Aorta (tissue), 5 donors: Measurements from ENCODE around the gene S100A12. TPM values are rescaled to one million over a fixed set of nuclear protein-coding genes. Genes with fewer than 3 reads are reported as not detected.
"Not testable (repeated sequence)": the region's sequence is repeated elsewhere in the genome, so short reads cannot be mapped to it uniquely, and the experiment has no call there.

Experiments
- ATAC-seq: fragments of 200-7000 bp; cut with Tn5 transposase; one replicate; pipeline ENCODE4 v1.9.1; 2022; ENCODE audit warnings: moderate library complexity; ENCODE audit not compliant: low FRiP score
- DNase-seq, 2 donors: peaks; one replicate each; pipeline ENCODE4 v3.0.0-alpha.2; 2020
- H3K27ac ChIP-seq, 2 donors: one replicate each; pipeline ENCODE4 v1.5.1; 2013; ENCODE audit warnings: low read length in 2 of 2, mild to moderate bottlenecking in 2 of 2, moderate library complexity in 2 of 2, control low read depth in 1 of 2, inconsistent platforms in 1 of 2, low read depth in 1 of 2
- H3K27me3 ChIP-seq, 2 donors: one replicate each; pipeline ENCODE4 v1.6.1; 2013; ENCODE audit warnings: control low read depth in 1 of 2, low read length in 1 of 2, mild to moderate bottlenecking in 1 of 2, moderate library complexity in 1 of 2; ENCODE audit not compliant: insufficient read depth in 2 of 2, control insufficient read depth in 1 of 2
- H3K36me3 ChIP-seq, 2 donors: one replicate each; pipeline ENCODE4 v1.6.1; 2013; ENCODE audit warnings: control low read depth in 1 of 2, low read length in 1 of 2, mild to moderate bottlenecking in 1 of 2; ENCODE audit not compliant: insufficient read depth in 2 of 2, control insufficient read depth in 1 of 2
- H3K4me1 ChIP-seq, 2 donors: one replicate each; pipeline ENCODE4 v1.6.1; 2013; ENCODE audit warnings: low read length in 2 of 2, control low read depth in 1 of 2, mild to moderate bottlenecking in 1 of 2, moderate library complexity in 1 of 2; ENCODE audit not compliant: insufficient read depth in 2 of 2, control insufficient read depth in 1 of 2
- H3K4me3 ChIP-seq, 2 donors: one replicate each; pipeline ENCODE4 v1.5.1; 2013; ENCODE audit warnings: low read length in 2 of 2, control low read depth in 1 of 2, mild to moderate bottlenecking in 1 of 2
- H3K9me3 ChIP-seq: one replicate; pipeline ENCODE4 v1.6.1; 2013; ENCODE audit warnings: mild to moderate bottlenecking, low read length; ENCODE audit not compliant: control insufficient read depth
- WGBS, 2 donors: extraction: QIAGEN DNeasy Blood & Tissue Kit; methylation state at CpG; one replicate each; pipeline ENCODE4 v1.1.7; 2013; 5-methylcytosine and 5-hydroxymethylcytosine counted together
- intact Hi-C, 2 donors: fragments of 100-400 bp; cut with DNase I; formaldehyde crosslinking; loops; one replicate each; pipeline versions ENCODE4 v1.14.2 to v1.15.0; 2022
- polyA plus RNA-seq, 2 donors: library from polyadenylated mRNA; stranded (reverse); fragments of 200-250 nt; gene quantifications; one replicate each; pipeline ENCODE4 v1.2.3, GENCODE V29; 2013
- total RNA-seq, 2 donors: library from RNA; stranded (reverse); fragmentation: NEBNext Ultra II Directional; extraction: Animal tissue kit (Norgen Biotek cat#: 25700); gene quantifications; one replicate each; pipeline ENCODE4 v1.2.1, GENCODE V29; 2021
- donor health status: healthy with polysubstance abuse.
- donor health status: Bipolar disorder and iron deficiency.
- donor health status: DM: no; HTN: no; CAD: no.
- donor health status: DM: no; HTN: no; CAD: no.
- donor health status: DM: yes; HTN: yes; CAD: no.

Gene S100A12
- total and polyA plus RNA-seq, 4 donors, result 1.7 to 58.6 (median 14.0) TPM

- H3K27me3 ChIP-seq, ATAC-seq, DNase-seq, H3K4me3 ChIP-seq, intact Hi-C loops, H3K27ac ChIP-seq, H3K9me3 ChIP-seq, H3K36me3 ChIP-seq, H3K4me1 ChIP-seq: not testable (repeated sequence)
- WGBS, 2 donors, result 67 to 71% methylated on average over 14 of the region's 14 CpGs
Measured at GRCh38 chr1:153347049-153347448, 28.4 kb downstream of the S100A12 start.

- DNase-seq (no peak), ATAC-seq (no peak)
- intact Hi-C loops, result no loop called here
- Histone ChIP-seq H3K27ac (no peak overlapping the region), H3K36me3 (no peaks in the 10 kb centered on the region), H3K9me3 (no peaks in the 10 kb centered on the region), H3K27me3 (no peaks in the 10 kb centered on the region), H3K4me3 (no peak overlapping the region), H3K4me1 (no peaks in the 10 kb centered on the region)
- WGBS, 2 donors, result 64 to 74% methylated on average over 6 of the region's 6 CpGs
Measured at GRCh38 chr1:153346077-153346723, 29.2 kb downstream of the S100A12 start.

- WGBS, 2 donors, result 88 to 91% methylated on average over 14 of the region's 14 CpGs
Measured at GRCh38 chr1:153345187-153346076, 30.0 kb downstream of the S100A12 start.

GRCh38 chr1:153344718-153345025 lies 30.7 kb downstream of the S100A12 start:
- intact Hi-C loops, result no loop called here
- no peak overlapping the region for H3K27ac ChIP-seq
- ATAC-seq (peak; percentile 30), DNase-seq (no peak)
- no peaks in the 10 kb centered on the region for H3K36me3 ChIP-seq
- 57 to 58% methylated on average over 3 of the region's 3 CpGs for WGBS, 2 donors
- H3K4me1 ChIP-seq, result no peaks in the 10 kb centered on the region
- H3K4me3 ChIP-seq, result no peak overlapping the region
- no peaks in the 10 kb centered on the region for H3K9me3 ChIP-seq
- H3K27me3 ChIP-seq, result peaks cover 0 to 2% of the 10 kb centered on the region in 2 donors

More at GRCh38 chr1:153345187-153346076, 30.0 kb downstream of the S100A12 start:
- intact Hi-C loops, result no loop called here
- ATAC-seq (no peak), DNase-seq (no peak)
- no peaks in the 10 kb centered on the region for H3K36me3 ChIP-seq
- no peaks in the 10 kb centered on the region for H3K9me3 ChIP-seq
- no peak overlapping the region for H3K27ac ChIP-seq
- no peaks in the 10 kb centered on the region for H3K27me3 ChIP-seq
- H3K4me3 ChIP-seq, result no peak overlapping the region
- no peaks in the 10 kb centered on the region for H3K4me1 ChIP-seq

- Histone ChIP-seq H3K4me1 (no peaks in the 10 kb centered on the region), H3K27ac (no peak overlapping the region), H3K4me3 (no peak overlapping the region), H3K9me3 (no peaks in the 10 kb centered on the region), H3K36me3 (no peaks in the 10 kb centered on the region), H3K27me3 (peaks cover 0 to 2% of the 10 kb centered on the region in 2 donors)
- ATAC-seq, result peak; percentile 15
- intact Hi-C loops, result no loop called here
- DNase-seq, result no peak
- 61 to 63% methylated on average over 9 of the region's 9 CpGs for WGBS, 2 donors
Measured at GRCh38 chr1:153343811-153344717, 31.4 kb downstream of the S100A12 start.

- H3K27ac ChIP-seq, result no peak overlapping the region
- 60 to 66% methylated on average over 5 of the region's 5 CpGs for WGBS, 2 donors
- DNase-seq (no peak), ATAC-seq (no peak)
- H3K9me3 ChIP-seq, result no peaks in the 10 kb centered on the region
- H3K4me1 ChIP-seq, result no peaks in the 10 kb centered on the region
- H3K27me3 ChIP-seq, result peaks cover 0 to 2% of the 10 kb centered on the region in 2 donors
- intact Hi-C loops, result no loop called here
- H3K4me3 ChIP-seq, result no peak overlapping the region
- H3K36me3 ChIP-seq, result no peaks in the 10 kb centered on the region
Measured at GRCh38 chr1:153343040-153343681, 32.3 kb downstream of the S100A12 start.

- Histone ChIP-seq H3K9me3 (no peaks in the 10 kb centered on the region), H3K27ac (no peak overlapping the region), H3K4me1 (no peaks in the 10 kb centered on the region), H3K4me3 (no peak overlapping the region), H3K27me3 (peaks cover 0 to 2% of the 10 kb centered on the region in 2 donors), H3K36me3 (no peaks in the 10 kb centered on the region)
- intact Hi-C loops, result no loop called here
- ATAC-seq, result no peak
- DNase-seq, result no peak
- WGBS, 2 donors, result 72 to 79% methylated on average over 3 of the region's 3 CpGs
Measured at GRCh38 chr1:153342178-153342577, 33.2 kb downstream of the S100A12 start.

GRCh38 chr1:153341431-153341934 lies 33.9 kb downstream of the S100A12 start:
- WGBS, 2 donors, result 89 to 94% methylated on average over 4 of the region's 4 CpGs
- DNase-seq, result no peak

More at GRCh38 chr1:153341431-153341934, 33.9 kb downstream of the S100A12 start:
- no peaks in the 10 kb centered on the region for H3K9me3 ChIP-seq
- H3K36me3 ChIP-seq, result no peaks in the 10 kb centered on the region
- no peaks in the 10 kb centered on the region for H3K4me1 ChIP-seq
- intact Hi-C loops, result no loop called here
- no peak for ATAC-seq
- H3K4me3 ChIP-seq, result no peak overlapping the region
- H3K27me3 ChIP-seq, result peaks cover 0 to 2% of the 10 kb centered on the region in 2 donors
- no peak overlapping the region for H3K27ac ChIP-seq
